CD4-positive, alpha-beta T cell treated with Interleukin-6 for 4 hours (primary cell): ENCODE measurements around the gene NKD1.

ENCODE experiments used
- DNase-seq: peaks from one replicate; pipeline ENCODE4 v3.0.0-alpha.2; 2020; ENCODE audit warnings: mixed read lengths

The NKD1 gene

GRCh38 chr16:50616883-50617645 lies 68.9 kb downstream of the NKD1 start:
- DNase-seq, result peak; percentile 37

- no peak for DNase-seq
Observed at GRCh38 chr16:50617646-50618184, 69.5 kb downstream of the NKD1 start.

DNA sequence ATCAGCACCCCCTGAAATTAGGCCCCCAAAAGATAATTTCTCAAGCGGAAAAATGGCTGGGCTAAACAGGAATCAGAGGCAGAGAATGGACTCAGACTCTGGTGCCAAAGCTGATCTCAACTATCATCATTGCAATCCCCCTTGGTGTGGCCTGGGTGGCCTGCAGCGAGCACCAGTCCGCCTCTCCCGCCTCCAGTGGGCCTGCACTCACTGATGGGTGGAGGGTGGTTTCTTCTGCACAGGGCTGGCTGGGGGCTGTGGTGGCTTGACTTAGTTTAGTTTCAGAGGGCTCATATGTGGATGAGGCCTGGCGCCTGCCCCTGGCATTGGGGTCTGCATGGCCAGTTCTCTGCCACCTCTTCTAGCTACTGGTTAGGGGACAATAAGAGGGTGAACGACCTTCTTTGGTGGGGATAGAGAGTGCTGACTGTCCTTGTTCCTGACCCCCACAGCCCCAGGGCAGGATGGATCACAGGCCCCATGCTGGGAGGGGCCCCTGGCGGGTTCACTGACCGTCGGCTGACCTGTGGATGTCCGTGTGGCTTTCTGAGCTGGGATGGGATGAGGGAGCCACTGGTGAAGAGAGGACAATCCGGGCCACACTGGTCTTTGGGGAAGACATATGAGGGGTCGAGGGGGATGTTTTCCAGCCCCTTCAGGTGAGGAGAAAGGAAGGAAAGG lies 70.2 kb downstream of the NKD1 start:
- DNase-seq, result no peak

GRCh38 chr16:50619702-50620491 lies 71.7 kb downstream of the NKD1 start:
- DNase-seq, result no peak

GRCh38 chr16:50620646-50621451 lies 72.7 kb downstream of the NKD1 start:
- no peak for DNase-seq

- no peak for DNase-seq
Observed at GRCh38 chr16:50621452-50621792, 73.2 kb downstream of the NKD1 start.

- DNase-seq, result no peak
Observed at GRCh38 chr16:50622029-50622428, 73.8 kb downstream of the NKD1 start.

GRCh38 chr16:50622643-50623369 lies 74.6 kb downstream of the NKD1 start:
- no peak for DNase-seq

DNA sequence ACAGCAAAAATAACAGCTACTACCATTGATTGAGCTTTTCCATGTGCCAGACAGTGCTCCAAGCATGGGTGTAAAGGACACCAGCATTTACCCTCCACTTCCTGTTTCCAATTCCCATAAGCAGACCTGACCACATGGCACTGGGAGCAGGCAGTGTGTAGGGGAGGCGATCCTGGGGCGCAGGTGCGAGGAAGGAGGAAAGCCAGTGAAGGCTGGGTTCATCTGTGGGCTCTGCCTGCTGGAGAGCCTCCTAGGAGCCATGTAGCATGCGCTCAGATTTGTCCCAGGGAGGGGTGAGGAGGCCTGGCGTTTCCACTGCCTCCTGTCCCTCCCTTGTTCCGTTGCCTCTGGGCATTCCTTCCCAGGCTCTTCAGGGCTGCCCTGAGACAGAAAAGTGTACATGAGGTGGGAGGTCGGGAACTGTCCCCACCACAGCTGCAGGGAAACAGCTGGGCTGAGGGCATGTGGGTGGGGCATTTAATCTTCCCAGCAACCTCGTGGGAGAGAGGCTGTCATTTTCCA lies 76.3 kb downstream of the NKD1 start:
- DNase-seq, result no peak

DNA sequence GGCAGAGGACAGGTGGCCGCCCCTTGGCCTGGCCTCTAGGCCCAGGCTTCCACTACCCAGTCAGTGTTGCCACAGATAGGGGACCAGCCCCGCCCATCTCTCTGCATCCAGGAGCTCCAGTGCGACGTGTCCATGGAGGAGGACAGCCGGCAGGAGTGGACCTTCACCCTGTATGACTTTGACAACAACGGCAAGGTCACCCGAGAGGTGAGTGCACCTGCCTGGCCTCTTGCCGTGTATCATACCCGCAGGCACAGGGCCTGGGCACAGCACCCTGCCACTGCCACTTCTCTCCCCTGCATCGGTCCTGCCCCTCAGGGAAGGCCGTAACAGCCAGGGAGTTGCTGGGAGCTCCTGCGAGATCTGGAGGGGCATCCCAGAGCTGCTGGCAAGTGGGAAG lies 77.2 kb downstream of the NKD1 start:
- DNase-seq, result no peak

- peak; percentile 36 for DNase-seq
Observed at GRCh38 chr16:50626868-50627267, 78.7 kb downstream of the NKD1 start.

GRCh38 chr16:50627419-50627818 lies 79.2 kb downstream of the NKD1 start:
- peak; percentile 71 for DNase-seq

- DNase-seq, result no peak
Observed at GRCh38 chr16:50628156-50628802, 80.1 kb downstream of the NKD1 start.

DNA sequence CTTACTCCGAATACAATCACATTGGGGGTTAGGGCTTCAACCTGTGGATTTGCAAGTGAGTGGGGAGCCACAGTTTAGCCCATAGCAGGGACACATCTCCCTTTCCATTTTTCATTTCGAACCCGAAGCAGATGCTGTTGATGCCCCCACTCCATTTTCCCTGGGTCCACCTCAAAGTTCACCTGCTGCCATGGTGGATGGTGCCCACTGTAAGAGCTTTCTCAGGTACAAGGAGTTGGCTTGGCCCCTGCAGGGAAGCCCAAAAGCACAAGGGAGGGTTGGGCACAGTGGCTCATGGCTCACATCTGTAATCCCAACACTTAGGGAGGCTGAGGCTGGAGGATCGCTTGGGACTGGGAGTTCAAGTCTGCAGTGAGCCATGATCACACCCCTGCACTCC lies 81.1 kb downstream of the NKD1 start:
- no peak for DNase-seq

- no peak for DNase-seq
Observed at GRCh38 chr16:50630394-50631020, 82.3 kb downstream of the NKD1 start.

DNA sequence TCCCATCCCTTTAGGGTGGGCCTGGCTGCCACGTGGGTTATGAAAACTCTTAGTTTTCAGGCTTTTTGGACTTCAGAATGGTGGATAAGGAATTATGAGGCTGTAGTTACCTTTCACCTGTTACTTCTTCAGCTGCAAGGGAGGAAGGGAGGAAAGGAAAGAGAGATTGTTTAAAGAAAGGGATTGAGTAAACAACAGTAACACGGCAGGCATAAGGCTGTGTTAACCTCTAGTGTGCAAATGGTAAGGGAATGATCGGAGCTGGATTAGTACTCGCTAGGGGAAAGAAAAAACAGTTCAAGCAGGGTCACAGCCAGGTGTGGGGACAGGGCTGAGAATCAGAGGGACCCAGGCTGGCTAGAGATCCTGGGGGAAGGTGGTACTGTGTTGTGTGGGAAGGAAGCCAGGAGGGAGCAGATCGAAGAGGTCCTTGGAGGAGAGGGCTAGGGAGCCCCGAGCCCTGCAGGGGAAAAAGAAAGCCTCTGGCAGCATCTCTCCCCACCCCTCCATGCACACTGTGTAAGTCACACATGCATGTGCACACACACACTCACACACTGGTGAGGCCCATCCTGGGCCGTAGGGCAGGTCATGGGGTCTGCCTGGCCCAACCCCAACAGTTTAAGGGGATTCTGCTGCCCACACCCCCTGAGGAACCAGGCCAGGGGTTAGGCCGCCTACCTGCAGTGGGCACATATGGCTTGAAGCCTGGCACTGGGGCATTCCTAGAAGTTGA lies 83.2 kb downstream of the NKD1 start:
- no peak for DNase-seq

DNA sequence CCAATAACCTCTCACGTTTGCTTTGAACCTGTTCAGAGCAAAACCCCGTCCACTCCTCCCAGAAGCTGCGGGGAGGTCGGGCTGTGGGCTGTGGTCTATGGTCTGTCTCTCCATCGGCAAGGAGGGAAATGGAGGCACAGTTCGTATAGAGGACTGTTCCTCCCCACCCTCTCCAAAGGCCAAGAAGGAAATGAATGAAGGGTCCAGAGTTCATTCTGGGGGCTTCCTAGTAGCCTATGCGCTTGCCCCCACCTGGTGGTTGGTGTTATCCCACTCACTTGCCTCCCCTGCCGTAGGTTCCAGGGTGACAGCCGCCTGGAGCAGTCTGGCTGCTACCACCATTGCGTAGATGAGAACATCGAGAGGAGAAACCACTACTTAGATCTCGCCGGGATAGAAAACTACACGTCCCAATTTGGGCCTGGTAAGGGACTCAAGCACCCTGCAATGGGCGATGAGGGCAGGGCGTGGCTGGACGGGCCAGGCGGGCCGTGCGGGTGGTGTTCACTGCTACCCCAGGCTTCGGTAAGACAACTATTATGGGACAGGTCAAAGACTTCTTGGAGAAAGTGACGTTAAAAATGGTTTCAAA lies 83.9 kb downstream of the NKD1 start:
- no peak for DNase-seq

- no peak for DNase-seq
Observed at GRCh38 chr16:50632927-50633800, 85.0 kb downstream of the NKD1 start.
